Colon (tissue), 2 donors: ENCODE measurements around the gene DOCK2.

Experiments
- FAIRE-seq: peaks from 2 replicates; lab custom pipeline; 2012; peaks lifted over from hg19 to GRCh38; lab: Jason Lieb, UNC
- donor health status: control.
- donor health status: control.

The DOCK2 gene

DNA sequence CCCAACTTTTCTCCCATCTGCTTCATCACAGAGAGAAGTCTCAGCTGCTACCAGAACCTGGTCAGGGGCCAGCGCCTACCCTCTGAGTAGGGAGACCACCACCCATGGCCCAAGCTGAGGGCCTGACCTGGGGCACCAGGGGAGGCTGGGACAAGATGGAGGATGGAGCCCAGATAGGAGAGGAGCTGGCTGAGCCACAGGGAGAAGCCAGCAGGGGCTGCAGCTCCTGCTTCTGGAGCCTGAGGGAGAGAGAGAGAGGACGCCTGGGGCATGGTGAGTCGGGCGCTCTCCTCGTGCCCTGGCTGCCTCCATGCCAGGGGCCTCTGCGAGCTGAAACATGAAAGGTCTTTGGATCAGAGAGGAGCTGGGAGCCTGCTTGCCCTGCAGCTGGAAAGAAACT is 467.2 kb downstream of the DOCK2 start:
- FAIRE-seq, result no peak

DNA sequence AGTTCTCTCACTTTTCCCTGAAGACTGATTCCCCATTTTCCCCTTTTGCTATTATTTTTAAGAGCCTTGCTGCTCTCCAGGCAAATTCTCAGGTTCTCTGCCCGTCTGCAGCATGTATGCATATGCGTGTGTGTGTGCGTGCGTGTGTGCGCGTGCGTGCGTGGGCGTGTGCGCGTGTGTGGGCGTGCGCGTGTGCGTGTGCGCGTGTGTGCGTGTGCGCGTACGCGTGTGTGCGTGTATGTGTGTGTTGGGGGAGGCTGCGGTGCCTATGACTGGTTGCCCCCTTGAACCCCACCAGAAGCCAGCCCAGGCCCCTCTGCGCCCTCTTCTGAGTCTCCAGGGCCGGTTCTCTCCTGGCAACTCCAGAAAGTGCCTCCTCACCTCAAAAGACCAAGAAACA is 467.6 kb downstream of the DOCK2 start:
- FAIRE-seq, result no peak

- FAIRE-seq, result no peak
Observed at GRCh38 chr5:170105642-170106611, 468.9 kb downstream of the DOCK2 start, which contains the start of gene FOXI1. FOXI1 (plus strand) TSS chr5:170105897; CDS start chr5:170105958, 61 bp downstream.

GRCh38 chr5:170107674-170108073 is 470.6 kb downstream of the DOCK2 start:
- no peak for FAIRE-seq

- no peak for FAIRE-seq
Observed at GRCh38 chr5:170108266-170108785, 471.3 kb downstream of the DOCK2 start.

DNA sequence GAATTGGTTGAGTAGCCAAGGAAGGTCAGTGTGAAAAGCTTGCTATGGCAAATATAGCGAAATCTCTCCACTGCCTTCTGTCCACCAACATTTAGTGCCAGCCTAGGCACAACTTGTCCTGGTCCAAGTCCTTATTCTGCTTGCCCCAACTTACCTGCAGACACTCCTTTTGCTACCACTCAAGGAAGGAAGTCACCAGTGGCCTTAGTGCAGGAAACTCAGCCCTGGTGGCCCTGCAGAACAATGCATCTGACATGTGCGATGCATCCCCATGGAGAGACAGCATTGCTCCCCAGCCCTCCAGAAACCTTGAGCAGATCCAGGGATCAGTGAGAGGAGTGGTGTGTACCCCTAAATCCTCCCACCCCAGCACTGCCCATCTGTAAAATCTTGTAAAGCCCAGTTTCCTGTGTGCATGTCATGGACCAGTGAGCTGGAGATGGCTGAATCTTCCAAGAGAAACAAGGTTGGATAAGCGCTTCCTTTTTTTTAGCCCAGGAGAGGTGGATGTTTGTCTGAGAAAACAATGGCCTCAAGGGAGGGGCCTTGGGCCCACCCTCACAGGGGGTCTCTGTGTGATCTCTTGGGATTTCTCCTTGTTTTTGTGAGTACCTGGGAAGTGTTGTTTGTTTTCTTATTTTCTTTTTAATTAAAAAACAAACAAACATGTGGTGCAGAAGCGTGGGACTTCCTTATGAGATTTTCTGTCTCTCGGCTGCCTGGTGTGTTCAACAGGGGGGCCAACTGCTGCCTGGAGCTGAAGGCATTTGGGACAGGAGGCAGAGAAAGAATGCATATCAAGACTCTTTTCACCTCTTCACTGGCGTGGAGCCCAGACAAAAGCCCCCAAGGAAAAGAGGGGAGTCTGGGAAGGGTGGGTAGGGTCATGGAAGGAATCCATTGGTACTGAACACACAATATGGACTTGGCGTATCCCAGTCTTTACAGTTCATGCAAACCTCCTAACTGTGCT is 472.3 kb downstream of the DOCK2 start:
- no peak for FAIRE-seq

GRCh38 chr5:170110403-170111087 is 473.5 kb downstream of the DOCK2 start:
- FAIRE-seq, result no peak

DNA sequence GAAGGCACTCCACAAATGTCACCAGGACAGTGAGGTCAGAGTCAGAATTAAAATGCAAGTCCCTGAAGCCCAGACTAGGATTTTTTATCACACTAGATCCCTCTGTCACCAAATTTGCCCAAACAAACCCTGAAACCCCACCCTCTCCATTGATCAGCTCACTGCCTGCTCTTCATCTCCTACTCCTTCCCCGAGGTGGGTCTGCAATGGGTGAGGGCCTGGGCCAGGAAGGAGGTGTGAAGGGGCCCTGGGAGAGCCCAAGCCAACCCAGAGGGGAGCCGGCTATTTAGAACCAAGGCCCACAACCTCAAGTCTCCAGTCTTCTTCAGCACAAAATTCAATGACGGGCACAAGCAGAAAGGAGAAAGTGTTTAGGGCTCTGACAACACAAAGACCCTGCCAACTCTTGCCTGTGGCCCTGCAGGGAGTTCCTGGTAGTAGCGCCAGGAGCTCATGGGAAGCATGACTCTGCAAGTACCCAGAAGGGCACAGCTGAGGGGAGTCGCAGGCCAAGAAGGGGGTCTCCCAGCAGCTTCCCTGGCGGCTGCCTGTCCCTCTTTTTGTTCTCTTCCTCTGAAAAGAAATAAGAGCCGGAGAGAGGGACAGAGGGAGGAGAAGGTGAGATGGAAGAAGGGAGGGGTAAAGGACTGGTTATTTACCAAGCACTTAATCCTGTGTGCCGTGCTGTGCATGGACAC is 474.2 kb downstream of the DOCK2 start:
- no peak for FAIRE-seq

DNA sequence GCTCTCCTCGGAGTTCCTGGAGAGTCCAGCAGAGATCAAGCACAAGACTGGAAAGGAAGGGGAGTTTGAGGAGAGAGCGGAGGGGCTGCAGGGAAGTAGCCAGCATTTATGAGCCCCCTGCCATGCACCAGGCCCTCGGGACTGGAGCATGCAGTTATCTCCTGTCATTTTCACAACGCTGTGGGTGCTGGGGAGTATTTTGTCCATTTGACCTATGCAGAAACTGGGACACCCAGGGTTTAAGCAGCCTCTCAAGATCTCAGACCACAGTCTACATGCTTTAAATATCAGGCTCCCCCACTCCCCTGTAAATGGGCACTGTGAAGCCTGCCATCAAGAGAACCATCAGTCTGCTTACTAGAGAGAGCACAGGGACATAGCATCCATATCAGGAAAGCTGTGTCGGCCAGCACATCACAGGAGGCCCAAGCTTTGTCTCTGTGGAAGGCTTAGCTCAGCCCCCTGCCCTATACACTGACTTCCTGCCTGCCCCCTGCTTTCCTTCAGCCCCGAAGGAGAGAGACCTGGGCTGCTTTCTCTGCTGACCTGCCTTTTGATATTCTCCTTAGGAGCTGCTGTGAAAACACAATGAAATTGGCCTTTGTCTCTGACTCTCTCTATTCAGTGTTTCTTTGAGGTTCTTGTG is 475.9 kb downstream of the DOCK2 start:
- FAIRE-seq, result no peak

DNA sequence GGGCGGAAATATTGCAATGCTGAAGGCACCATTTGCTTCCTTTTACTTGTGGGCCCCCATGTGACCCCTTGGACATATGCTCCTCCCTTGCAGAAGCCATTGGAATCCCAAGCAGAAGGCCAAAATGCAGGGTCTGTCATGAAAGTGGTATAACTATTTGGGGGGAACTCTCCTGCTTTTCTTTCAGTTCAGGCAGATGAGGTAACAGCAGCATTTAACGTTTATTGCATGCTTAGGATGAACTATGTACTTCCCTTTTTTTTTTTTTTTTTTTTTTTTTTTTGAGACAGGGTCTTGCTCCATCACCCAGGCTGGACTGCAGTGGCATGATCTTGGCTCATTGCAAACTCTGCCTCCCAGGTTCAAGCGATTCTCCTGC is 476.4 kb downstream of the DOCK2 start:
- no peak for FAIRE-seq

DNA sequence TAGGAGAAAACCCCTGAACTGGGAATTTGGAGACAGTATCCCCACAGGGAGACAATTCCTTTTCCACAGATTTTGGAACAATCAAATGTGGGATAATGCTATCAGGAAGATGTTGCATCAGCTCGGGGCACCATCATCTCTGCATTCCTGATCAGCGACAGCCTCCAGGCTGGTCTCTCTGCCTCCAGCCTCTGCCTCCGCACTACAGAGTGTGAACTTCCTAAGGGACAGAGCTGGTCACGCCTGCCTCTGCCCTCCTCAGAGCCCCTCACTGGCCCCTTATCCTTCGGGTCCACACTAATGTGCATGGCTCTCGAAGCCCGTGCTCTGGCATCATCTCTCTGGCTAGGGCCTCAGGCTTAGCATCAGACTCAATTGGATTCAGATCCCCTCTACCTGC is 477.2 kb downstream of the DOCK2 start:
- FAIRE-seq, result no peak

GRCh38 chr5:170115925-170116324 is 478.9 kb downstream of the DOCK2 start:
- no peak for FAIRE-seq

- FAIRE-seq, result no peak
Observed at GRCh38 chr5:170117736-170118135, 480.7 kb downstream of the DOCK2 start.

DNA sequence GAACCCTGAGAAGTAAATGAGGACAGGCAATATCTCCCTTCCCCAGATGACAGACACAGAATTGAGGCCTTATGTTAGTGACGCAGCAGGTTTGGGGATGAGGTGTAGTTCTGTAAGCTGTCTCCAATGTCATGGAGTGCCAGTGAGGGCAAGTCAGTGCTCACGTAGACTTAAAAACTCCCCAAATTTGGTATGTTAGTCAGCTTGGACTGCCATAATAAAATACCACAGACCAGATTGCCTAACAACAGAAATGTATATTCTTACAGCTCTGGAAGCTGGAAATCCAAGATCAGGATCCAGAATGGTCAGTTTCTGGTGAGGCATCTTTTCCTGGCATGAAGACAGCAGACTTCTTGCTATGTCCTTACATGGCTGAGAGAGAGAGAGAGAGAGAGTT is 483.5 kb downstream of the DOCK2 start:
- FAIRE-seq, result no peak

DNA sequence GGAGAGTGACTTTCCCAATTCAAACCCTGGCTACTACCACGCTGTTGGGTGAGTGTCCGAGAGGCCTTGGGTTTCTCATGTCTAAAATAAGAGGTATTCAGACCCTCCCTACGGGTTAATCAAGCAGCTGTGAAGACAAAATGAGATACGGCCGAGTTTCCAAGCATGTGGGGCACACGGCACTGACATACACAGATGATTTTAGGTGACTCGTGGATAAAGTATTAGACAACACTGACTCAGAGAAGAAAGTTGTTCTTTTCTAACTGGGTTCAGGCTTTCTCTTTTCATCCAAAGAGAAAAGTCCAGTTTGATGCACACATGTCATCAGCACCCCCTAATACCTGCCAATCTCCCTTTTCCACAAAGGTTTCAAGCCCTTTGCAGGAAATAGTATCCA is 484.2 kb downstream of the DOCK2 start:
- FAIRE-seq, result no peak

GRCh38 chr5:170126061-170126460 is 489.0 kb downstream of the DOCK2 start:
- no peak for FAIRE-seq

GRCh38 chr5:170126626-170127025 is 489.6 kb downstream of the DOCK2 start:
- FAIRE-seq, result no peak

DNA sequence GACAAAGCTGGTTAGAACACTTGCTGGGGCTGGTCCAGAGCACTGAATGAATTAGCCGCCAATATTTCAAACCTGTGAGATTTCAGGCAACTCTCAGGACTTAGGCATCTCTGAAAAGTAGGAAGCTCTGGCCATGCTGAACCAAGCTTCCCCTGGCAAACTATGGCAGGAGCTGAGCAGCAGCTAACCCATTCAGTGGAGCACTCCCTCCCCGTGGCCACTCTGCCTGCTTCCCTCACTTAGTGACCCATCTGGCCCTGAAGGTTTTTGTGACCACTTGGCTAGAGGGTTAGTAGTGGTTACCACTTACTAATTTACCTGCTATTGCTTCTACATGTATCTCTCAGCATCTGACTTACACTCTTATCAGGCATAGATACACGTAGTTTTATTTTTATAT is 494.2 kb downstream of the DOCK2 start:
- no peak for FAIRE-seq

GRCh38 chr5:170132269-170132975 is 495.3 kb downstream of the DOCK2 start:
- no peak for FAIRE-seq
